ENCODE measurements around the gene BCL6.

DNA sequence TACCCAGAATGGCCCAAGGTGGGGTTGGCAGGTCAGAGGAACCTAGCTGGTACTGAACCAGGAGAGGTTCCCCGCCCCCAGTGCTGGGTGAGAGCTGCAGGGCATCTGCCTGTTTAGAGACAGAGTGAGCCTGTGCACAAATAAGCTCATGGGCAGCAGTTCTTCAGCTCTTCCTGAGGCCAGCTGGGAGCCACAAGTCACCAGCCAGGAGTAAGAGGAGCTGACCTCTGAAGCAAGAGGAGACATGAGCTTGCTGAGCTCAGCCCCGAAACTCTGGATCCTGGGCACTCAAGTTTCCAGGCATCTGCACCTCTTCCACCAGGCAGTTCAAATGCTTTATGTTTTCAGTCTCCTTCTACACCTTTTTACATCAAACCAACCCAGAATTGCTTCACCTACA is 45.0 kb downstream of the BCL6 start:
- no peak for TF ChIP-seq CTCF (IDR thresholded peaks at IDR 0.05 in 4 of 5, conservative IDR thresholded peaks at IDR 0.05 in 1 of 5)
- peak in 1 of 2 donors; percentile 44 for TF ChIP-seq POLR2A (IDR thresholded peaks at IDR 0.05)
